Large intestine (tissue), 3 donors: Measurements from ENCODE around the gene NME4. TPM values are rescaled to one million over a fixed set of nuclear protein-coding genes. Genes with fewer than 3 reads are reported as not detected.
A peak's percentile ranks its signal among the peaks of the same experiment; 100 is the strongest.
"Not testable (repeated sequence)": the region's sequence is repeated elsewhere in the genome, so short reads cannot be mapped to it uniquely, and the experiment has no call there.

ENCODE experiments used
- DNase-seq, 2 donors: peaks; one replicate each; pipeline versions ENCODE4 v3.0.0 to v3.0.0-alpha.2; 2013
- H3K27ac ChIP-seq: one replicate; pipeline ENCODE4 v1.5.1; 2013; ENCODE audit warnings: low read length
- H3K27me3 ChIP-seq: 2 replicates; pipeline ENCODE4 v1.6.1; 2013; ENCODE audit warnings: low read length; ENCODE audit not compliant: control insufficient read depth, insufficient read depth
- H3K36me3 ChIP-seq: 2 replicates; pipeline ENCODE4 v1.6.1; 2013; ENCODE audit warnings: low read length; ENCODE audit not compliant: control insufficient read depth, insufficient read depth
- H3K4me1 ChIP-seq: one replicate; pipeline ENCODE4 v1.6.1; 2013; ENCODE audit warnings: low read length; ENCODE audit not compliant: control insufficient read depth, insufficient read depth
- H3K4me3 ChIP-seq: one replicate; pipeline ENCODE4 v1.5.1; 2013; ENCODE audit warnings: low read length
- H3K9me3 ChIP-seq: one replicate; pipeline ENCODE4 v1.6.1; 2013; ENCODE audit warnings: mild to moderate bottlenecking, low read depth, low read length, moderate library complexity; ENCODE audit not compliant: control insufficient read depth
- WGBS: methylation state at CpG from one replicate; pipeline ENCODE4 v1.1.5; 2013; ENCODE audit warnings: low lambda C conversion rate; ENCODE audit not compliant: insufficient coverage; 5-methylcytosine and 5-hydroxymethylcytosine counted together
- polyA plus RNA-seq: library from polyadenylated mRNA; unstranded; fragments of 120-200 nt; gene quantifications from one replicate; pipeline ENCODE4 v1.2.1, GENCODE V29; 2013

The NME4 gene
- polyA plus RNA-seq, 1 donor = 107 TPM

GRCh38 chr16:377419-377951 is 19.5 kb upstream of the NME4 start:
- H3K27me3 ChIP-seq = no peaks in the 10 kb centered on the region
- H3K36me3 ChIP-seq = peaks cover 41% of the 10 kb centered on the region
- peaks cover 17% of the 10 kb centered on the region for H3K4me1 ChIP-seq
- no CpG with 5 or more reads among the region's 42 CpGs for WGBS
- no peak for DNase-seq
- no peak overlapping the region for H3K4me3 ChIP-seq
- H3K27ac ChIP-seq = no peak overlapping the region
- peaks cover 5% of the 10 kb centered on the region for H3K9me3 ChIP-seq

- Histone ChIP-seq H3K36me3 (peaks cover 33% of the 10 kb centered on the region), H3K4me1 (peaks cover 22% of the 10 kb centered on the region)
- not testable (repeated sequence) for H3K27me3 ChIP-seq, H3K4me3 ChIP-seq, H3K27ac ChIP-seq, DNase-seq, H3K9me3 ChIP-seq
- WGBS = no CpG with 5 or more reads among the region's 36 CpGs
These were observed 18.7 kb upstream of the NME4 start for GRCh38 chr16:378113-378820.

- Histone ChIP-seq H3K4me3 (no peak overlapping the region), H3K27me3 (peaks cover 2% of the 10 kb centered on the region), H3K4me1 (peaks cover 28% of the 10 kb centered on the region), H3K36me3 (peaks cover 32% of the 10 kb centered on the region), H3K9me3 (peaks cover 5% of the 10 kb centered on the region), H3K27ac (no peak overlapping the region)
- no CpG with 5 or more reads among the region's 14 CpGs for WGBS
- DNase-seq = no peak
These were observed 18.2 kb upstream of the NME4 start for GRCh38 chr16:378821-379182.

GRCh38 chr16:379183-379960 is 17.6 kb upstream of the NME4 start:
- H3K36me3 ChIP-seq = peaks cover 27% of the 10 kb centered on the region
- peak; percentile 83 to 89 for DNase-seq
- H3K9me3 ChIP-seq = peaks cover 5% of the 10 kb centered on the region
- H3K4me3 ChIP-seq = peak overlapping the region; percentile 6
- H3K27me3 ChIP-seq = peaks cover 2% of the 10 kb centered on the region
- peak overlapping the region; percentile 41 for H3K27ac ChIP-seq
- no CpG with 5 or more reads among the region's 16 CpGs for WGBS
- peaks cover 32% of the 10 kb centered on the region for H3K4me1 ChIP-seq

GRCh38 chr16:379961-380761 is 16.8 kb upstream of the NME4 start:
- Histone ChIP-seq H3K27ac (peak overlapping the region; percentile 41), H3K4me1 (peaks cover 32% of the 10 kb centered on the region), H3K4me3 (peak overlapping the region; percentile 79), H3K36me3 (peaks cover 19% of the 10 kb centered on the region), H3K27me3 (peaks cover 2% of the 10 kb centered on the region), H3K9me3 (peaks cover 5% of the 10 kb centered on the region)
- 100% methylated on average over 4 of the region's 27 CpGs for WGBS
- no peak for DNase-seq

GRCh38 chr16:380762-381011 is 16.3 kb upstream of the NME4 start:
- peaks cover 2% of the 10 kb centered on the region for H3K27me3 ChIP-seq
- DNase-seq = no peak
- H3K4me1 ChIP-seq = peaks cover 32% of the 10 kb centered on the region
- H3K4me3 ChIP-seq = peak overlapping the region; percentile 79
- peak overlapping the region; percentile 53 for H3K27ac ChIP-seq
- peaks cover 5% of the 10 kb centered on the region for H3K9me3 ChIP-seq
- WGBS = no CpG with 5 or more reads among the region's 12 CpGs
- peaks cover 16% of the 10 kb centered on the region for H3K36me3 ChIP-seq

GRCh38 chr16:381012-381788 is 15.8 kb upstream of the NME4 start:
- Histone ChIP-seq H3K27ac (peak overlapping the region; percentile 53), H3K4me1 (peaks cover 36% of the 10 kb centered on the region), H3K27me3 (peaks cover 2% of the 10 kb centered on the region), H3K4me3 (peak overlapping the region; percentile 79), H3K9me3 (peaks cover 5% of the 10 kb centered on the region), H3K36me3 (peaks cover 11% of the 10 kb centered on the region)
- DNase-seq = peak in 1 of 2 donors; percentile 69
- WGBS = no CpG with 5 or more reads among the region's 73 CpGs

- WGBS = no CpG with 5 or more reads among the region's 123 CpGs
- peaks cover 2% of the 10 kb centered on the region for H3K27me3 ChIP-seq
- DNase-seq = peak in 1 of 2 donors; percentile 59
- peaks cover 5% of the 10 kb centered on the region for H3K9me3 ChIP-seq
- peak within 1 kb of the TSS; percentile 79 for H3K4me3 ChIP-seq
- H3K27ac ChIP-seq = peak within 1 kb of the TSS; percentile 78
- H3K36me3 ChIP-seq = peaks cover 3% of the 10 kb centered on the region
- H3K4me1 ChIP-seq = peaks cover 41% of the 10 kb centered on the region
These were observed 14.9 kb upstream of the NME4 start, which contains the start of gene PGAP6 for GRCh38 chr16:381789-382717. Gene PGAP6 (minus strand): TSS chr16:381978. CDS start chr16:381821, 157 bp downstream.
